ENCODE data around the gene BCL2L11. TPM values are rescaled to one million over a fixed set of nuclear protein-coding genes. Genes with fewer than 3 reads are reported as not detected.

The BCL2L11 gene
- total and polyA plus RNA-seq, 10 of the 15 experiments (the other 5 are each of a cell fraction or from before 2014, with no cell fraction given), result 0.29 to 10.1 (median 1.1) TPM

DNA sequence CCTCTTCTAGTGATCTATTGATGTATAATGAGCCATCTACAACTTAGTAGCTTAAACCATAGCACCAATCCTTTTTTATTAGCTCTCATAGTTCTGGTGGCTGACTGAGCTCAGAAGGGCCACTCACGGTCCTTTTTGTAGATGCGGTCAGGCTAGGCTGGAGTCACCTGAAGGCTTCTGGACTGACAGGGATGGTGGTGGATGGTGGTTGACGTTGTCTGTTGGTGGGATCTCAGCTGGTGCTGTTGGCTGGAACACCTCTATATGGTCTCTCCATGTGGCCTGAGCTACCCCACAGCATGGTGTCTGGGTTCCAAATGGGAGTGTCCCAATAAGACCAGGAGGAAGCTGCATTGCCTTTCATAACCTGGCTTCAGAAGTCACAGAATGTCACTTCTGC lies 68.0 kb downstream of the BCL2L11 start:
- H3K9ac ChIP-seq (ENCODE audit: control insufficient read depth, insufficient read depth, low read length), result no peak overlapping the region
- H2AFZ ChIP-seq (ENCODE audit: control insufficient read depth, low read depth, low read length), result no peak overlapping the region
- BruUV-seq (replicated peaks), result no TSS peak
- H3K4me2 ChIP-seq (ENCODE audit: control insufficient read depth, insufficient read depth), result no peak overlapping the region
- ATAC-seq (no peak), FAIRE-seq (no peak), DNase-seq (ENCODE audit: low read depth, low spot score) (no peak)
- H3K27ac ChIP-seq (ENCODE audit: control insufficient read depth, insufficient read depth), result no peak overlapping the region
- TF ChIP-seq, protein P1, sequence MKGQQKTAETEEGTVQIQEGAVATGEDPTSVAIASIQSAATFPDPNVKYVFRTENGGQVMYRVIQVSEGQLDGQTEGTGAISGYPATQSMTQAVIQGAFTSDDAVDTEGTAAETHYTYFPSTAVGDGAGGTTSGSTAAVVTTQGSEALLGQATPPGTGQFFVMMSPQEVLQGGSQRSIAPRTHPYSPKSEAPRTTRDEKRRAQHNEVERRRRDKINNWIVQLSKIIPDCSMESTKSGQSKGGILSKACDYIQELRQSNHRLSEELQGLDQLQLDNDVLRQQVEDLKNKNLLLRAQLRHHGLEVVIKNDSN (IDR thresholded peaks at IDR 0.05; ENCODE audit: borderline replicate concordance, extremely low read length, insufficient read depth, low read depth, low read length), result no peak
- TF ChIP-seq PAX5 (IDR thresholded peaks at IDR 0.05; ENCODE audit: borderline replicate concordance, low read depth, low read length) (no peak), JUNB (IDR thresholded peaks at IDR 0.05) (no peak), SMARCA5 (IDR thresholded peaks at IDR 0.05) (no peak), RAD51 (IDR thresholded peaks at IDR 0.05) (no peak), YBX1 (IDR thresholded peaks at IDR 0.05) (no peak), MEF2B (IDR thresholded peaks at IDR 0.05; ENCODE audit: partially characterized antibody, poor library complexity, severe bottlenecking) (no peak), SMC3 (IDR thresholded peaks at IDR 0.05; ENCODE audit: borderline replicate concordance, low read length) (no peak), SPI1 (IDR thresholded peaks at IDR 0.05; ENCODE audit: borderline replicate concordance, insufficient read depth, low read depth, low read length) (no peak), ATF7 (IDR thresholded peaks at IDR 0.05; ENCODE audit: low read depth) (no peak), BRCA1 (IDR thresholded peaks at IDR 0.05; ENCODE audit: low read depth, low read length) (no peak), RBBP5 (conservative IDR thresholded peaks at IDR 0.05) (no peak), CHD2 (IDR thresholded peaks at IDR 0.05; ENCODE audit: borderline replicate concordance, low read depth, low read length) (no peak), NR2C1 (IDR thresholded peaks at IDR 0.05) (no peak), NFXL1 (IDR thresholded peaks at IDR 0.05; ENCODE audit: borderline replicate concordance) (no peak), TARDBP (IDR thresholded peaks at IDR 0.05; ENCODE audit: borderline replicate concordance) (no peak), TCF3 (IDR thresholded peaks at IDR 0.05; ENCODE audit: borderline replicate concordance, insufficient read depth, low read depth, low read length) (no peak)
- TF ChIP-seq, protein P2, sequence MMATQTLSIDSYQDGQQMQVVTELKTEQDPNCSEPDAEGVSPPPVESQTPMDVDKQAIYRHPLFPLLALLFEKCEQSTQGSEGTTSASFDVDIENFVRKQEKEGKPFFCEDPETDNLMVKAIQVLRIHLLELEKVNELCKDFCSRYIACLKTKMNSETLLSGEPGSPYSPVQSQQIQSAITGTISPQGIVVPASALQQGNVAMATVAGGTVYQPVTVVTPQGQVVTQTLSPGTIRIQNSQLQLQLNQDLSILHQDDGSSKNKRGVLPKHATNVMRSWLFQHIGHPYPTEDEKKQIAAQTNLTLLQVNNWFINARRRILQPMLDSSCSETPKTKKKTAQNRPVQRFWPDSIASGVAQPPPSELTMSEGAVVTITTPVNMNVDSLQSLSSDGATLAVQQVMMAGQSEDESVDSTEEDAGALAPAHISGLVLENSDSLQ (IDR thresholded peaks at IDR 0.05), result no peak
- TF ChIP-seq, protein P3, sequence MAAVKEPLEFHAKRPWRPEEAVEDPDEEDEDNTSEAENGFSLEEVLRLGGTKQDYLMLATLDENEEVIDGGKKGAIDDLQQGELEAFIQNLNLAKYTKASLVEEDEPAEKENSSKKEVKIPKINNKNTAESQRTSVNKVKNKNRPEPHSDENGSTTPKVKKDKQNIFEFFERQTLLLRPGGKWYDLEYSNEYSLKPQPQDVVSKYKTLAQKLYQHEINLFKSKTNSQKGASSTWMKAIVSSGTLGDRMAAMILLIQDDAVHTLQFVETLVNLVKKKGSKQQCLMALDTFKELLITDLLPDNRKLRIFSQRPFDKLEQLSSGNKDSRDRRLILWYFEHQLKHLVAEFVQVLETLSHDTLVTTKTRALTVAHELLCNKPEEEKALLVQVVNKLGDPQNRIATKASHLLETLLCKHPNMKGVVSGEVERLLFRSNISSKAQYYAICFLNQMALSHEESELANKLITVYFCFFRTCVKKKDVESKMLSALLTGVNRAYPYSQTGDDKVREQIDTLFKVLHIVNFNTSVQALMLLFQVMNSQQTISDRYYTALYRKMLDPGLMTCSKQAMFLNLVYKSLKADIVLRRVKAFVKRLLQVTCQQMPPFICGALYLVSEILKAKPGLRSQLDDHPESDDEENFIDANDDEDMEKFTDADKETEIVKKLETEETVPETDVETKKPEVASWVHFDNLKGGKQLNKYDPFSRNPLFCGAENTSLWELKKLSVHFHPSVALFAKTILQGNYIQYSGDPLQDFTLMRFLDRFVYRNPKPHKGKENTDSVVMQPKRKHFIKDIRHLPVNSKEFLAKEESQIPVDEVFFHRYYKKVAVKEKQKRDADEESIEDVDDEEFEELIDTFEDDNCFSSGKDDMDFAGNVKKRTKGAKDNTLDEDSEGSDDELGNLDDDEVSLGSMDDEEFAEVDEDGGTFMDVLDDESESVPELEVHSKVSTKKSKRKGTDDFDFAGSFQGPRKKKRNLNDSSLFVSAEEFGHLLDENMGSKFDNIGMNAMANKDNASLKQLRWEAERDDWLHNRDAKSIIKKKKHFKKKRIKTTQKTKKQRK (IDR thresholded peaks at IDR 0.05; ENCODE audit: low read depth, low read length), result no peak
- TF ChIP-seq, protein P4, sequence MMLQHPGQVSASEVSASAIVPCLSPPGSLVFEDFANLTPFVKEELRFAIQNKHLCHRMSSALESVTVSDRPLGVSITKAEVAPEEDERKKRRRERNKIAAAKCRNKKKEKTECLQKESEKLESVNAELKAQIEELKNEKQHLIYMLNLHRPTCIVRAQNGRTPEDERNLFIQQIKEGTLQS (IDR thresholded peaks at IDR 0.05; ENCODE audit: borderline replicate concordance, extremely low read depth, low read depth, low read length), result no peak
- H3K9me3 ChIP-seq (replicated peaks; ENCODE audit: control insufficient read depth, insufficient read depth, low read length), result no peaks in the 10 kb centered on the region; the same call in 2 of the 3 replicates
- 79% methylated on average over 3 of the region's 3 CpGs for WGBS (ENCODE audit: insufficient coverage, insufficient replicate concordance, low lambda C conversion rate, missing lambda C conversion rate)
- H3K4me1 ChIP-seq (ENCODE audit: control insufficient read depth, insufficient read depth, low read length), result no peaks in the 10 kb centered on the region
- peaks cover 0 to 15% of the 10 kb centered on the region in 2 experiments; a peak in 1 of 4 replicates for H3K27me3 ChIP-seq (replicated peaks in 1 of 2; ENCODE audit: control insufficient read depth in 2 of 2, insufficient read depth in 2 of 2, low read length in 1 of 2)
- no peaks in the 10 kb centered on the region for H3K36me3 ChIP-seq (ENCODE audit: control insufficient read depth in 2 of 2, insufficient read depth in 2 of 2, low read length in 1 of 2)
- RAD21 ChIA-PET (ENCODE audit: unreplicated experiment), result interaction anchor here (1.1 to 2.3 kb wide), 3 partner anchors 20 to 68 kb away, joined by 4 to 7 read pairs (median 5); partner anchors contain the start of gene BCL2L11
- no peak overlapping the region for H3K4me3 ChIP-seq
- SMC1A ChIA-PET (ENCODE audit: uncharacterized antibody, unreplicated experiment), result interaction anchor here (0.6 to 9.4 kb wide), 7 partner anchors 11 to 44 kb away, joined by 3 to 75 read pairs (median 4); no protein-coding TSS in a partner anchor
- H3K79me2 ChIP-seq (ENCODE audit: control insufficient read depth, insufficient read depth, low read length), result no peaks in the 10 kb centered on the region
- POLR2A ChIA-PET, result interaction anchor here (0.8 to 1.4 kb wide), 2 partner anchors 10 to 31 kb away, joined by 3 read pairs; no protein-coding TSS in a partner anchor
- H4K20me1 ChIP-seq (ENCODE audit: control insufficient read depth, insufficient read depth), result no peaks in the 10 kb centered on the region
- in situ Hi-C loops (cut with MboI) (no loop called here), intact Hi-C loops (cut with micrococcal nuclease; ENCODE audit: unreplicated experiment) (no loop called here)
- CTCF ChIA-PET, result interaction anchor here (0.6 to 1.4 kb wide), 4 partner anchors 17 to 158 kb away, joined by 3 to 4 read pairs (median 4); no protein-coding TSS in a partner anchor

All from GM12878 (cell line).